ENCODE measurements around the gene G6PC2. TPM values are rescaled to one million over a fixed set of nuclear protein-coding genes. Genes with fewer than 3 reads are reported as not detected.

G6PC2 gene
- total RNA-seq, 1 donor from 2014 or later: not detected

GRCh38 chr2:168892327-168892726 lies 8.8 kb upstream of the G6PC2 start:
- no peak overlapping the region for H3K4me3 ChIP-seq (ENCODE audit: low read depth, low read length)
- no peak for DNase-seq (ENCODE audit: low read depth)
- TF ChIP-seq CTCF (conservative IDR thresholded peaks at IDR 0.05; ENCODE audit: low read depth, low read length): no peak

GRCh38 chr2:168894101-168894500 lies 7.0 kb upstream of the G6PC2 start:
- no peak overlapping the region for H3K4me3 ChIP-seq (ENCODE audit: low read depth, low read length)
- no peak for DNase-seq (ENCODE audit: low read depth)
- TF ChIP-seq CTCF (conservative IDR thresholded peaks at IDR 0.05; ENCODE audit: low read depth, low read length): no peak

GRCh38 chr2:168894720-168895119 lies 6.4 kb upstream of the G6PC2 start:
- TF ChIP-seq CTCF (conservative IDR thresholded peaks at IDR 0.05; ENCODE audit: low read depth, low read length): no peak

GRCh38 chr2:168895771-168896170 lies 5.3 kb upstream of the G6PC2 start:
- H3K4me3 ChIP-seq (ENCODE audit: low read depth, low read length): no peak overlapping the region
- no peak for DNase-seq (ENCODE audit: low read depth)
- TF ChIP-seq CTCF (conservative IDR thresholded peaks at IDR 0.05; ENCODE audit: low read depth, low read length): no peak

More at GRCh38 chr2:168894720-168895119, 6.4 kb upstream of the G6PC2 start:
- no peak overlapping the region for H3K4me3 ChIP-seq (ENCODE audit: low read depth, low read length)
- no peak for DNase-seq (ENCODE audit: low read depth)

GRCh38 chr2:168896783-168897182 lies 4.3 kb upstream of the G6PC2 start:
- TF ChIP-seq CTCF (conservative IDR thresholded peaks at IDR 0.05; ENCODE audit: low read depth, low read length): no peak
- DNase-seq (ENCODE audit: low read depth): no peak
- H3K4me3 ChIP-seq (ENCODE audit: low read depth, low read length): no peak overlapping the region

- no peak for TF ChIP-seq CTCF (conservative IDR thresholded peaks at IDR 0.05; ENCODE audit: low read depth, low read length)
- no peak overlapping the region for H3K4me3 ChIP-seq (ENCODE audit: low read depth, low read length)
- DNase-seq (ENCODE audit: low read depth): no peak
Observed at GRCh38 chr2:168897449-168897848, 3.6 kb upstream of the G6PC2 start.

- no peak for DNase-seq (ENCODE audit: low read depth)
- H3K4me3 ChIP-seq (ENCODE audit: low read depth, low read length): no peak overlapping the region
- TF ChIP-seq CTCF (conservative IDR thresholded peaks at IDR 0.05; ENCODE audit: low read depth, low read length): no peak
Observed at GRCh38 chr2:168903888-168904287, 2.8 kb downstream of the G6PC2 start.
